ENCODE measurements around the gene HOXA13.

HOXA13 gene

GRCh38 chr7:27179503-27180430, 20.1 kb downstream of the HOXA13 start:
- DNase-seq: no peak

GRCh38 chr7:27179030-27179429, 20.9 kb downstream of the HOXA13 start:
- no peak for DNase-seq

GRCh38 chr7:27178366-27178765, 21.5 kb downstream of the HOXA13 start:
- DNase-seq: no peak

- no peak for DNase-seq
These were observed 22.0 kb downstream of the HOXA13 start for GRCh38 chr7:27177795-27178320.

GRCh38 chr7:27176962-27177794, 22.7 kb downstream of the HOXA13 start:
- DNase-seq: no peak

- DNase-seq: no peak
These were observed 23.4 kb downstream of the HOXA13 start for GRCh38 chr7:27176524-27176845.

GRCh38 chr7:27175626-27176523, 24.0 kb downstream of the HOXA13 start:
- DNase-seq: no peak

- no peak for DNase-seq
These were observed 24.8 kb downstream of the HOXA13 start for GRCh38 chr7:27174874-27175625.

GRCh38 chr7:27173956-27174873, 25.7 kb downstream of the HOXA13 start, which contains the start of gene HOXA10:
Gene HOXA10, minus strand, starts transcription at chr7:27174320. Its CDS starts 14 bp downstream, at chr7:27174306.
- no peak for DNase-seq

- DNase-seq: no peak
These were observed 26.4 kb downstream of the HOXA13 start for GRCh38 chr7:27173511-27173955.

GRCh38 chr7:27172823-27173510, 26.9 kb downstream of the HOXA13 start:
- no peak for DNase-seq

- no peak for DNase-seq
These were observed 27.5 kb downstream of the HOXA13 start for GRCh38 chr7:27172315-27172774.

GRCh38 chr7:27171637-27172314, 28.1 kb downstream of the HOXA13 start:
- DNase-seq: no peak

- no peak for DNase-seq
These were observed 28.6 kb downstream of the HOXA13 start for GRCh38 chr7:27171325-27171636.

GRCh38 chr7:27170426-27171324, 29.2 kb downstream of the HOXA13 start:
- DNase-seq: no peak

- no peak for DNase-seq
These were observed 30.0 kb downstream of the HOXA13 start for GRCh38 chr7:27169658-27170425.

GRCh38 chr7:27168265-27168947, 31.5 kb downstream of the HOXA13 start:
- no peak for DNase-seq
